NCI-H1694 treated with DMSO at 0.1 percent for 48 hours (cell line): ENCODE measurements around the gene CBFA2T3.
A peak's percentile ranks its signal among the peaks of the same experiment; 100 is the strongest.

Source experiments
- DNase-seq: peaks from one replicate; lab custom pipeline; 2025; lab: John Stamatoyannopoulos, UW

CBFA2T3 gene

GRCh38 chr16:88962478-88963152 is 14.4 kb downstream of the CBFA2T3 start:
- DNase-seq: no peak

- no peak for DNase-seq
Measured at GRCh38 chr16:88961011-88961410, 16.0 kb downstream of the CBFA2T3 start.

GRCh38 chr16:88960516-88960915 is 16.5 kb downstream of the CBFA2T3 start:
- DNase-seq: no peak

- no peak for DNase-seq
Measured at GRCh38 chr16:88959022-88959421, 18.0 kb downstream of the CBFA2T3 start.

- no peak for DNase-seq
Measured at GRCh38 chr16:88957887-88958577, 19.0 kb downstream of the CBFA2T3 start.

- DNase-seq: no peak
Measured at GRCh38 chr16:88957433-88957767, 19.6 kb downstream of the CBFA2T3 start.

GRCh38 chr16:88956546-88957432 is 20.2 kb downstream of the CBFA2T3 start:
- DNase-seq: no peak

- no peak for DNase-seq
Measured at GRCh38 chr16:88955906-88956305, 21.1 kb downstream of the CBFA2T3 start.

- DNase-seq: no peak
Measured at GRCh38 chr16:88953003-88953690, 23.9 kb downstream of the CBFA2T3 start.

GRCh38 chr16:88951989-88952388 is 25.0 kb downstream of the CBFA2T3 start:
- no peak for DNase-seq

- DNase-seq: no peak
Measured at GRCh38 chr16:88951501-88951900, 25.5 kb downstream of the CBFA2T3 start.

- DNase-seq: no peak
Measured at GRCh38 chr16:88948781-88949490, 28.1 kb downstream of the CBFA2T3 start.

GRCh38 chr16:88945473-88945872 is 31.5 kb downstream of the CBFA2T3 start:
- DNase-seq: no peak

GRCh38 chr16:88943741-88944140 is 33.3 kb downstream of the CBFA2T3 start:
- no peak for DNase-seq

- no peak for DNase-seq
Measured at GRCh38 chr16:88943131-88943664, 33.8 kb downstream of the CBFA2T3 start.

GRCh38 chr16:88941913-88942909 is 34.8 kb downstream of the CBFA2T3 start:
- DNase-seq: peak; percentile 9

GRCh38 chr16:88940862-88941817 is 35.9 kb downstream of the CBFA2T3 start:
- no peak for DNase-seq

GRCh38 chr16:88939972-88940861 is 36.8 kb downstream of the CBFA2T3 start:
- DNase-seq: peak; percentile 80
